ENCODE measurements around the gene SNX22. TPM values are rescaled to one million over a fixed set of nuclear protein-coding genes. Genes with fewer than 3 reads are reported as not detected.
A peak's percentile ranks its signal among the peaks of the same experiment; 100 is the strongest.

The SNX22 gene
- total RNA-seq, 1 experiment from 2014 or later, result 0.33 TPM

- ChIA-PET POLR2A (ENCODE audit: unreplicated experiment) (interaction anchor here (0.5 to 0.7 kb wide), 5 partner anchors 106 to 513 kb away, joined by 3 to 5 read pairs (median 3); no protein-coding TSS in a partner anchor), CTCF (interaction anchor here (0.5 to 0.7 kb wide), 5 partner anchors 8 to 1355 kb away, joined by 3 to 7 read pairs (median 3); no protein-coding TSS in a partner anchor)
- H3F3A ChIP-seq (ENCODE audit: insufficient read depth, low read depth), result peaks cover 26% of the 10 kb centered on the region; the same call in 1 of the 2 replicates
- H4K20me1 ChIP-seq (ENCODE audit: insufficient read depth), result peaks cover 26% of the 10 kb centered on the region
- peak within 1 kb of the TSS; percentile 68 for H2AFZ ChIP-seq
- H3K36me3 ChIP-seq (ENCODE audit: low read depth), result peaks cover 24% of the 10 kb centered on the region
- no peaks in the 10 kb centered on the region for H3K9me2 ChIP-seq (ENCODE audit: insufficient read depth)
- DNase-seq, result peak; percentile 85 to 97
- no peaks in the 10 kb centered on the region for H3K9me3 ChIP-seq (ENCODE audit: insufficient read depth, low read depth)
- H3K4me2 ChIP-seq, result peak within 1 kb of the TSS; percentile 93
- peak within 1 kb of the TSS; percentile 95 for H3K4me3 ChIP-seq
- no peaks in the 10 kb centered on the region for H3K27me3 ChIP-seq (ENCODE audit: insufficient read depth, low read depth)
- no peak for TF ChIP-seq EZH2 (IDR thresholded peaks at IDR 0.05; ENCODE audit: low read depth)
- TF ChIP-seq, protein P1, sequence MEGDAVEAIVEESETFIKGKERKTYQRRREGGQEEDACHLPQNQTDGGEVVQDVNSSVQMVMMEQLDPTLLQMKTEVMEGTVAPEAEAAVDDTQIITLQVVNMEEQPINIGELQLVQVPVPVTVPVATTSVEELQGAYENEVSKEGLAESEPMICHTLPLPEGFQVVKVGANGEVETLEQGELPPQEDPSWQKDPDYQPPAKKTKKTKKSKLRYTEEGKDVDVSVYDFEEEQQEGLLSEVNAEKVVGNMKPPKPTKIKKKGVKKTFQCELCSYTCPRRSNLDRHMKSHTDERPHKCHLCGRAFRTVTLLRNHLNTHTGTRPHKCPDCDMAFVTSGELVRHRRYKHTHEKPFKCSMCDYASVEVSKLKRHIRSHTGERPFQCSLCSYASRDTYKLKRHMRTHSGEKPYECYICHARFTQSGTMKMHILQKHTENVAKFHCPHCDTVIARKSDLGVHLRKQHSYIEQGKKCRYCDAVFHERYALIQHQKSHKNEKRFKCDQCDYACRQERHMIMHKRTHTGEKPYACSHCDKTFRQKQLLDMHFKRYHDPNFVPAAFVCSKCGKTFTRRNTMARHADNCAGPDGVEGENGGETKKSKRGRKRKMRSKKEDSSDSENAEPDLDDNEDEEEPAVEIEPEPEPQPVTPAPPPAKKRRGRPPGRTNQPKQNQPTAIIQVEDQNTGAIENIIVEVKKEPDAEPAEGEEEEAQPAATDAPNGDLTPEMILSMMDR (conservative IDR thresholded peaks at IDR 0.05), result no peak; the same call in 1 of the 2 replicates
- H3K27ac ChIP-seq, result peak within 1 kb of the TSS; percentile 51
- BruUV-seq (replicated peaks), result no TSS peak
- intact Hi-C loops (cut with micrococcal nuclease; ENCODE audit: unreplicated experiment), result loop anchor here (1.0 to 5.0 kb wide), 3 partner anchors 193 to 519 kb away; partner anchors contain the start of genes CSNK1G1 and TRIP4
- peaks cover 35% of the 10 kb centered on the region for H3K79me2 ChIP-seq (ENCODE audit: low read depth)
- H3K4me1 ChIP-seq (replicated peaks; ENCODE audit: insufficient read depth), result no peaks in the 10 kb centered on the region; the same call in none of the 2 replicates
These were observed 11.5 kb downstream of the SNX22 start, which contains the start of gene PPIB for GRCh38 chr15:64162869-64163658. TSS of gene PPIB (minus strand) at chr15:64163022. CDS start at chr15:64162986, 36 bp downstream.

DNA sequence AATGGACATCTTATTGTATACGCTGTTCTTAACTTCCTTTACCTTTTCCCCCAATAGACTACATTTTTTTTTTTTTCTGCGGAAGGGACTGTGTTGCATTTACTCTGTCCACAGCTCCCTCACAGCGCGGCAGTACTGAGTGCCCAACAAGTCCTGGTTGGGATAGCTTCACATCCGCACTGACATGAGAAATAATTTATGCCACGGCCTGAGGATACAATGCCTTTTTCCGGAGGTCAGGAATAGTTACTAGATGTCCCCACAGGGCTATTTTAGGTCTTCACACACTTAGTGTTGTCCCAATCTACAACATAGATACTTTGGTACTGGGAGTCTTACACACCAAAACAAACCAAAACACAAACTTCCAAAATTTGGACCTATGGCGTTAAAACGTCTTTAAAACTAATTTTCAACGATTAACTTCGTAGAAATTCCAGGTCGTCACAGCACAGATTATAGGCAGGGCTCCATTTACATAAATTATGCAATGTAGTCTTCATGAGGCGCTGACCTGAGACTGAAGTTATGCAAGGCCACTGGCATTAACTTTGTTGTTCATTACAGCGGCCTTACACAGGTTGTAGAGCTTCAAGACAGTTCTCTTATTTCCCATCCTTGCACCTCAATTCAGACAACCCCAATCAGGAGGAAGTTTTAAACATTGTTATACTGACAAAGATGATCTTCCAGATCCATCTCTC is 12.3 kb downstream of the SNX22 start:
- DNase-seq, result no peak
- peaks cover 35% of the 10 kb centered on the region for H3K79me2 ChIP-seq (ENCODE audit: low read depth)
- CTCF ChIA-PET, result interaction anchor here (0.5 to 0.7 kb wide), 6 partner anchors 8 to 1354 kb away, joined by 3 to 7 read pairs (median 4); no protein-coding TSS in a partner anchor

More for the DNA sequence above, 12.3 kb downstream of the SNX22 start:
- peaks cover 18% of the 10 kb centered on the region for H3K36me3 ChIP-seq (ENCODE audit: low read depth)
- H3K27me3 ChIP-seq (ENCODE audit: insufficient read depth, low read depth), result no peaks in the 10 kb centered on the region
- H3F3A ChIP-seq (ENCODE audit: insufficient read depth, low read depth), result peaks cover 25% of the 10 kb centered on the region; the same call in 1 of the 2 replicates
- H3K27ac ChIP-seq, result peak overlapping the region; percentile 33
- H3K9me3 ChIP-seq (ENCODE audit: insufficient read depth, low read depth), result no peaks in the 10 kb centered on the region
- intact Hi-C loops (cut with micrococcal nuclease; ENCODE audit: unreplicated experiment), result loop anchor here (1.0 to 5.0 kb wide), 3 partner anchors 192 to 518 kb away; partner anchors contain the start of genes CSNK1G1 and TRIP4
- POLR2A ChIA-PET (ENCODE audit: unreplicated experiment), result interaction anchor here (0.5 to 0.7 kb wide), 5 partner anchors 105 to 513 kb away, joined by 3 to 5 read pairs (median 3); no protein-coding TSS in a partner anchor
- H4K20me1 ChIP-seq (ENCODE audit: insufficient read depth), result peaks cover 18% of the 10 kb centered on the region
- H2AFZ ChIP-seq, result peak overlapping the region; percentile 59; the same call in 1 of the 2 replicates
- no peaks in the 10 kb centered on the region; the same call in none of the 2 replicates for H3K4me1 ChIP-seq (replicated peaks; ENCODE audit: insufficient read depth)
- BruUV-seq (replicated peaks), result TSS peak; percentile 57
- H3K4me3 ChIP-seq, result peak overlapping the region; percentile 45; the same call in 1 of the 2 replicates
- H3K4me2 ChIP-seq, result peak overlapping the region; percentile 72
- no peaks in the 10 kb centered on the region for H3K9me2 ChIP-seq (ENCODE audit: insufficient read depth)
- TF ChIP-seq EZH2 (IDR thresholded peaks at IDR 0.05; ENCODE audit: low read depth), result no peak
- TF ChIP-seq, protein P1 (conservative IDR thresholded peaks at IDR 0.05), result no peak
